Ecto neural progenitor cell (in vitro differentiated cells): ENCODE results near the gene CLCA4.
"Not testable (repeated sequence)": the region's sequence is repeated elsewhere in the genome, so short reads cannot be mapped to it uniquely, and the experiment has no call there.

Source experiments
- DNase-seq: peaks from one replicate; pipeline ENCODE4 v3.0.0-alpha.2; 2018; ENCODE audit warnings: low spot score

The CLCA4 gene

GRCh38 chr1:86530211-86530845 is 16.6 kb upstream of the CLCA4 start:
- no peak for DNase-seq

- DNase-seq: no peak
Observed at GRCh38 chr1:86537928-86538695, 8.8 kb upstream of the CLCA4 start.

- DNase-seq: no peak
Observed at GRCh38 chr1:86538775-86539174, 8.1 kb upstream of the CLCA4 start.

DNA sequence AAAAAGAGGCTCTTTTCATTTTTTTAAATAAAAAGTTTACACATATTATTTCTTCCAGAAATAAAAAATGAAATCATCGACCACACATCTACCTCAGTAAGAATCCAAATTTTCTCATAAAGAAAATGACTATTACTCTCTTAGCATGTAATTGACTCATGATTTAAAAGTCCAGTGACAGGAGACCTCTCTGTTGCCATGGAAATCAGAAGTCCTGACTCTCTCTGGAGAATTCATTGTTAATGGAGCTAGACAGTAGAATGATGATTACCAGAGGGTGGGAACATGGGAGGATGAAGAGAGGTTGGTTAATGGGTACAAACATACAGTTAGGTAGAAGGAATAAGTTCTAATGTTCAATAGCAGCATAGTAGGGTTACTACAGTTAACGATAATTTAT is 5.0 kb upstream of the CLCA4 start:
- no peak for DNase-seq

- DNase-seq: no peak
Observed at GRCh38 chr1:86542631-86543030, 4.2 kb upstream of the CLCA4 start.

GRCh38 chr1:86548839-86549238 is 2.0 kb downstream of the CLCA4 start:
- DNase-seq: no peak

DNA sequence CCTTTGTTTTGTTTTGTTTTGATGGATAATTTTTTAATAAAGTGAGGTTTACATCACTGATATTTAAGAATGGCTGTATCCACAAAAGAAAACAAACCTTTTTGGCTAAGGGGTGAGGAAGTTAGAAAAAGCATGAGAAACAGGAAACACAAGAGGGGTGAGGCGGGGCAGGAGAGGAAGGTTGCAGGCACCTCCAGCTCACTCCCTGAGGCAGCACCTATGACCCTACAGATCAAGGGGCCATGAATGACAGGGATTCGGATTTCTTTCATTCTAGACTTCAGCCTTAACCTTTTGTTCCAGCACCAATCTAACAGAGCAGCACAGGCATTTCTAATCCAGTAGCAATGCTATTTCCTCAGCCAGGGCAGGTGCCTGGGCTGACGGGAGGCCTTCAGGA is 4.4 kb downstream of the CLCA4 start:
- no peak for DNase-seq

GRCh38 chr1:86552376-86552775 is 5.5 kb downstream of the CLCA4 start:
- no peak for DNase-seq

- no peak for DNase-seq
Observed at GRCh38 chr1:86557739-86558138, 10.9 kb downstream of the CLCA4 start.

GRCh38 chr1:86563849-86564248 is 17.0 kb downstream of the CLCA4 start:
- DNase-seq: no peak

GRCh38 chr1:86567341-86567740 is 20.5 kb downstream of the CLCA4 start:
- no peak for DNase-seq

- DNase-seq: no peak
Observed at GRCh38 chr1:86567878-86568277, 21.0 kb downstream of the CLCA4 start.

DNA sequence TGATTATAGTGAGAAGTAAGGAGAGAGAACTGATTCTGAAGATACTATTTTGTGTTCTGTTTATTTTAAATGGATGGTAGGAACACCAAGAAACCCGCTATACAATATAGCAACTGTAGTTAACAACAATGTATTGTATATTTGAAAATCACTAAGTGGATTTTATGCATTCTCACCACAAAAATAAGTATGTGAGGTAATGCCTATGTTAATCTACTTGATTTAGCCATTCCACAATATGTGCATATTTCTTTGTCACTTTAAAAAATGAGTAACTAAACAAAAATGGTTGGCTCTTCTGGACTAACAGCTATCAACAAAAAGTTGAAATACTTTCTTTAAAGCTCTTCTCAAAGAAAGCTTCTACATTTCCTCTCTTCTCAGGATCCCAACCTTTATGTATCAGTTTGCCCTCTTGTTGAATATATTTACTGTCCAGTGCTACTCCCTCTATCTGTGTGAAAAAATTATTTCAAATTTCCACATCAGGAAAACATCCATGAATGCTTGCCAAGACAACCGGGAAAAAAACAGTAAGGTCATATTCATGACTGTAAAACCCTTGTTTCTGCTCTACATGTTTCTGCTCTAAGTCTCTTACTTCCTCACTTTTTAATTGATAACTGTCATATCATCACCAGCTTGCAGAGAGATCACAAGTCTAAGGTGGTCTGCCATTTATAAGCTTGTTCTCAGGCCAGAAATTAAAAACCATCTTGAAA is 27.0 kb downstream of the CLCA4 start:
- no peak for DNase-seq

DNA sequence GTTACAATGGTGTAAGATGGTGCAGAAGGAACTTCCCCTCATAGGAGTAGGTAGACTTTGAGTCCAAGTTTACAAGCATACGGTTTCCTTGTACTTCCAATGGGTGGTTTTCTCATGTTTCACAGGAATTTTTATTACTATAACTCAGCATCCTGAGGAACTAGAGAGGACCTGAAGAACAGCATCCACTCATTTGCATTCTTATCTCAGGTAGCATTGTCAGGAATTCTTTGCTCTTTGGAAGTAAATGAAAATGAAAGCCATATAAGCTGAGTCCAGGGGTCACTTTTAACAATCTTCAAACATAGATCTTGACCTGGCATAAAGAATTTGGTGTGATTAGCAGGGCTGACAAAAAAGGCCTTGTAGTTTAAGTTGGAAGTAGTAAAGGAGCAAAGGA is 34.4 kb downstream of the CLCA4 start:
- no peak for DNase-seq

GRCh38 chr1:86582161-86582560 is 35.3 kb downstream of the CLCA4 start:
- DNase-seq: no peak

- DNase-seq: no peak
Observed at GRCh38 chr1:86583032-86583431, 36.2 kb downstream of the CLCA4 start.

- no peak for DNase-seq
Observed at GRCh38 chr1:86583593-86583992, 36.7 kb downstream of the CLCA4 start.

DNA sequence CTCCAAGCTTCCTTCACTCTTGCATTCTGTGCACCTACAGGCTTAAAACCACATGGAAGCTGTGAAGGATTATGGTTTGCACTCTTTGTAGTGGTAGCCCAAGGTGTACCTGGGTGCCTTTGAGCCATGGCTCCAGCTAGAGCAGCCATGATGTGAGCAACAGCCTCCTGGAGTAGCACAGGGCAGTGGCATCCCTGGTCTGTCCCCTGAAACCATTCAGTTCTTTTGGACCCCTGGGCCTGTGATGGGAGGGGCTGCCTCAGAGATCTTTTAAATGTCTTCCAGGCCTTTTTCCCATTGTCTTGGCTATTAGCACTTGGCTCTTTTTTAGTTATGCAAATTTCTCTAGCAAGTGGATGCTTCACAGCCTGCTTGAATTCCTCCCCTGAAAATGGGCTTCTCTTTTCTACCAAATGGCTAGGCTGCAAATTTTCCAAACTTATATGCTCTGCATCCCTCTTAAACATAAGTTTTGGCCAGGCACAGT is 47.4 kb downstream of the CLCA4 start:
- no peak for DNase-seq

DNA sequence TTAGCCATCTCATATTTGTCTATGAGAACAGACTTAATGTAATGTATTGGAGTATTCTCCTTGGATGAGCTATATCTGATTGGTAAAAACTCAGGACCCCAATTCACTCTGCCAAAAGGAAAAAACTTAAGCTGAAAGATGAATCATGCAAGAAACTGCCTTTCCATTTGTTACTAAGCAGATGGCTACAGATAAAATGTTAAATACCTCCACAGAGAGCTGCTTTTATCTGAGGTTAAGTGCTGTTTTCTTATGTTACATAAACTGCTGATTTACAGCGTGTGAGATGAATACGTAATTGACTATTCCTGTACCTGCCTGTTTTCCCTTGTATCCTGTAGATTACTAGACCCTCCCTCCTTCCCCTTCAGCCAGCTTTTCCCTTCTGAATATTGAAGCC is 49.3 kb downstream of the CLCA4 start:
- DNase-seq: no peak

GRCh38 chr1:86596741-86597290 is 49.9 kb downstream of the CLCA4 start:
- no peak for DNase-seq

GRCh38 chr1:86606080-86606479 is 59.2 kb downstream of the CLCA4 start:
- not testable (repeated sequence) for DNase-seq

GRCh38 chr1:86616433-86616832 is 69.6 kb downstream of the CLCA4 start:
- DNase-seq: no peak

DNA sequence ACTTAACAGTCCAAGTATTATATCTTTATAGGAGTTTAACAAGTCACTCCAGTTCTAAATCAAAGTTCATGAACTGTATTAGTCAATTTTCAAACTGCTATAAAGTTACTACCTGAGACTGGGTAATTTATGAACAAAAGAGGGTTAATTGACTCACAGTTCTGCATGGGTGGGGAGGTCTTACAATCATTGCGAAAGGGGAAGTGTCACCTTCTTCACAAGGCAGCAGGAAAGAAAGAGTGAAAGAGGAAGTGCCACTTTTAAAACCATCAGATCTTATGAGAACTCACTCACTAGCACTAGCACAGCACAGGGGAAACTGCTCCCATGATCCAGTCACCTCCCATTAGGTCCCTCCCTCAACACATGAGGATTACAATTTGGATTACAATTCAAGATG is 70.0 kb downstream of the CLCA4 start:
- DNase-seq: no peak
